GM19240 (cell line): ENCODE measurements around the gene LCN10.
"Not testable (repeated sequence)": the region's sequence is repeated elsewhere in the genome, so short reads cannot be mapped to it uniquely, and the experiment has no call there.

Experiments used
- DNase-seq: peaks from one replicate; pipeline ENCODE4 v3.0.0; 2011; ENCODE audit warnings: low spot score; ENCODE audit not compliant: insufficient read length

The LCN10 gene

GRCh38 chr9:136773386-136774044, 30.8 kb upstream of the LCN10 start:
- peak; percentile 69 for DNase-seq

GRCh38 chr9:136771907-136772415, 29.2 kb upstream of the LCN10 start:
- no peak for DNase-seq

GRCh38 chr9:136769710-136770191, 27.0 kb upstream of the LCN10 start:
- DNase-seq, result no peak

- DNase-seq, result not testable (repeated sequence)
Observed at GRCh38 chr9:136766410-136767120, 23.8 kb upstream of the LCN10 start.

GRCh38 chr9:136765745-136766409, 23.1 kb upstream of the LCN10 start:
- DNase-seq, result not testable (repeated sequence)

GRCh38 chr9:136765041-136765440, 22.3 kb upstream of the LCN10 start:
- DNase-seq, result no peak

GRCh38 chr9:136764301-136764891, 21.7 kb upstream of the LCN10 start, which contains the start of gene LCN15:
Gene LCN15, minus strand, starts transcription at chr9:136764518. Its CDS starts 30 bp downstream, at chr9:136764488.
- DNase-seq, result no peak

GRCh38 chr9:136763649-136764035, 20.9 kb upstream of the LCN10 start:
- no peak for DNase-seq

GRCh38 chr9:136762915-136763648, 20.3 kb upstream of the LCN10 start:
- no peak for DNase-seq

GRCh38 chr9:136762221-136762691, 19.5 kb upstream of the LCN10 start:
- no peak for DNase-seq

- no peak for DNase-seq
Observed at GRCh38 chr9:136761545-136761981, 18.8 kb upstream of the LCN10 start.

GRCh38 chr9:136760834-136761544, 18.2 kb upstream of the LCN10 start:
- not testable (repeated sequence) for DNase-seq

GRCh38 chr9:136760424-136760823, 17.7 kb upstream of the LCN10 start:
- DNase-seq, result no peak

- DNase-seq, result no peak
Observed at GRCh38 chr9:136759436-136760325, 16.9 kb upstream of the LCN10 start.

GRCh38 chr9:136759001-136759400, 16.3 kb upstream of the LCN10 start:
- DNase-seq, result no peak

- DNase-seq, result no peak
Observed at GRCh38 chr9:136757751-136758140, 15.0 kb upstream of the LCN10 start.

- DNase-seq, result no peak
Observed at GRCh38 chr9:136757328-136757727, 14.6 kb upstream of the LCN10 start.

GRCh38 chr9:136756836-136757235, 14.1 kb upstream of the LCN10 start:
- no peak for DNase-seq

GRCh38 chr9:136756134-136756438, 13.3 kb upstream of the LCN10 start:
- no peak for DNase-seq
